ENCODE data around the gene UBASH3B.

The UBASH3B gene

GRCh38 chr11:122850076-122850631 lies 194.6 kb downstream of the UBASH3B start:
- TF ChIP-seq, protein P1, sequence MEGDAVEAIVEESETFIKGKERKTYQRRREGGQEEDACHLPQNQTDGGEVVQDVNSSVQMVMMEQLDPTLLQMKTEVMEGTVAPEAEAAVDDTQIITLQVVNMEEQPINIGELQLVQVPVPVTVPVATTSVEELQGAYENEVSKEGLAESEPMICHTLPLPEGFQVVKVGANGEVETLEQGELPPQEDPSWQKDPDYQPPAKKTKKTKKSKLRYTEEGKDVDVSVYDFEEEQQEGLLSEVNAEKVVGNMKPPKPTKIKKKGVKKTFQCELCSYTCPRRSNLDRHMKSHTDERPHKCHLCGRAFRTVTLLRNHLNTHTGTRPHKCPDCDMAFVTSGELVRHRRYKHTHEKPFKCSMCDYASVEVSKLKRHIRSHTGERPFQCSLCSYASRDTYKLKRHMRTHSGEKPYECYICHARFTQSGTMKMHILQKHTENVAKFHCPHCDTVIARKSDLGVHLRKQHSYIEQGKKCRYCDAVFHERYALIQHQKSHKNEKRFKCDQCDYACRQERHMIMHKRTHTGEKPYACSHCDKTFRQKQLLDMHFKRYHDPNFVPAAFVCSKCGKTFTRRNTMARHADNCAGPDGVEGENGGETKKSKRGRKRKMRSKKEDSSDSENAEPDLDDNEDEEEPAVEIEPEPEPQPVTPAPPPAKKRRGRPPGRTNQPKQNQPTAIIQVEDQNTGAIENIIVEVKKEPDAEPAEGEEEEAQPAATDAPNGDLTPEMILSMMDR (IDR thresholded peaks at IDR 0.05; ENCODE audit: low read depth, low read length), result no peak
- no peak for DNase-seq
- no peaks in the 10 kb centered on the region for H3K36me3 ChIP-seq
- no peak overlapping the region for H3K4me3 ChIP-seq (ENCODE audit: low read depth, low read length)
- H3K9me3 ChIP-seq, result no peaks in the 10 kb centered on the region
- H3K4me1 ChIP-seq, result no peaks in the 10 kb centered on the region
- H3K27me3 ChIP-seq, result peaks cover 10% of the 10 kb centered on the region; the same call in 1 of the 2 replicates

- no peak for DNase-seq
- TF ChIP-seq, protein P1 (IDR thresholded peaks at IDR 0.05; ENCODE audit: low read depth, low read length), result no peak
- Histone ChIP-seq H3K9me3 (no peaks in the 10 kb centered on the region), H3K4me1 (no peaks in the 10 kb centered on the region), H3K36me3 (no peaks in the 10 kb centered on the region), H3K27me3 (peaks cover 8% of the 10 kb centered on the region; the same call in 1 of the 2 replicates), H3K4me3 (ENCODE audit: low read depth, low read length) (no peak overlapping the region)
These were observed 195.9 kb downstream of the UBASH3B start for GRCh38 chr11:122851366-122851966.

DNA sequence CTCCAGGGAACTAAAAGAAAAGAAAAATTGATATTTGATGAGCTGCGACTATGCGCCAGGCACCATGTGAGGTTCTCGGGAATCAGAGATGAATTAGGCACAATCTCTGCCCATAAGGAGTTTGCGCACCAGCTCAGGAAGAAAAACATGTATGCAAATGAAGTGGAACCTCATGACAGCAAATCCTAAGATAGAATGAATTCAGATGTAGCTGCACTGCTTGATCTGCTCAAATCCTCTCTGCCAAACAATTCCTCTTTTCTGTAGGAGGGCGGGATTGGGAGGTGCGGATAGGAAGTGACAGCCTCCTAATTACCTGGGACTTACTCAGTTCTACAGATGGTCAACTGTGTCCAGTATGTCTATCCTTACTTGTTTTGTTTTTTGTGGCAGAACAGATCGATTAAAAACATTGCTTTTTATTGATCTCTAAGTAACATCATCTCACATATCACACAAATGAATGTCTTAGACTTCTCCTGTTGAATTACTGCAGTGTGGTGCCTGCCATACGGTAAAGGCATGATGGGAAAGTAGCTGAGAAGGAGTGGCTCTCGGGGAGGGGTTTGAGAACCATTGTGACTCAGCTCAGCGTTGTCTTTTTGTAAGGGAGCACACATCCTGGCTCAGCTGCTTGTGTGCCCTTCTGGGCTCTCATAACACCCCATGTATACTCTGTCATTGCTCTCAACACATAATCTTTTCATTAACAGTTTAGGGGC lies 196.7 kb downstream of the UBASH3B start:
- H3K36me3 ChIP-seq, result no peaks in the 10 kb centered on the region
- H3K27me3 ChIP-seq, result peaks cover 7% of the 10 kb centered on the region; the same call in 1 of the 2 replicates
- TF ChIP-seq, protein P1 (IDR thresholded peaks at IDR 0.05; ENCODE audit: low read depth, low read length), result no peak
- H3K9me3 ChIP-seq, result no peaks in the 10 kb centered on the region
- H3K4me3 ChIP-seq (ENCODE audit: low read depth, low read length), result no peak overlapping the region
- DNase-seq, result no peak
- no peaks in the 10 kb centered on the region for H3K4me1 ChIP-seq

GRCh38 chr11:122852796-122853160 lies 197.3 kb downstream of the UBASH3B start:
- Histone ChIP-seq H3K4me3 (ENCODE audit: low read depth, low read length) (no peak overlapping the region), H3K27me3 (peaks cover 7% of the 10 kb centered on the region; the same call in 1 of the 2 replicates), H3K4me1 (no peaks in the 10 kb centered on the region), H3K9me3 (no peaks in the 10 kb centered on the region), H3K36me3 (no peaks in the 10 kb centered on the region)
- TF ChIP-seq, protein P1 (IDR thresholded peaks at IDR 0.05; ENCODE audit: low read depth, low read length), result no peak
- DNase-seq, result no peak

DNA sequence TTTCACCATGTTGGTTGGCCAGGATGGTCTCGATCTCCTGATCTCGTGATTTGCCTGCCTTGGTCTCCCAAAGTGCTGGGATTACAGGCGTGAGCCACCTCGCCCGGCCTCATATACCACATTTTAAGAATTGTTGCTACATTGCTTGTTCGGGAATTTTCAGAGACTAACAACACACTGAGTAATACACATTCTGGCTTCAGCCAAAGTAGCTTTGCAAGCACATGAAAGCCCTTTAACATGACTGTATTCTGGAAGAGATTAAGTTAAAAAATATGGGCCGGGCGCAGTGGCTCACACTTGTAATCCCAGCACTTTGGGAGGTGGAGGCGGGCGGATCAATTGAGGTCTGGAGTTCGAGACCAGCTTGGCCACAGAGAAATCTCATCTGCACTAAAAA lies 197.7 kb downstream of the UBASH3B start:
- no peaks in the 10 kb centered on the region for H3K36me3 ChIP-seq

More for the DNA sequence above, 197.7 kb downstream of the UBASH3B start:
- H3K4me1 ChIP-seq, result no peaks in the 10 kb centered on the region
- no peak for DNase-seq
- peaks cover 7% of the 10 kb centered on the region; the same call in 1 of the 2 replicates for H3K27me3 ChIP-seq
- no peaks in the 10 kb centered on the region for H3K9me3 ChIP-seq
- TF ChIP-seq, protein P1 (IDR thresholded peaks at IDR 0.05; ENCODE audit: low read depth, low read length), result no peak
- no peak overlapping the region for H3K4me3 ChIP-seq (ENCODE audit: low read depth, low read length)

All from BE2C (cell line).